ENCODE measurements around the gene LACTBL1.

Gene LACTBL1

GRCh38 chr1:22971611-22972405, 858 bp downstream of the LACTBL1 start:
- no peak for TF ChIP-seq EZH2phosphoT487 (IDR thresholded peaks at IDR 0.05; ENCODE audit: low read length)
- no peak for TF ChIP-seq CTCF (IDR thresholded peaks at IDR 0.05; ENCODE audit: low read length)
- no peak for TF ChIP-seq EZH2 (optimal IDR thresholded peaks at IDR 0.05; ENCODE audit: low read depth, low read length)
- DNase-seq: no peak
- H4K20me1 ChIP-seq (ENCODE audit: insufficient read depth, low read length): no peaks in the 10 kb centered on the region
- H2AFZ ChIP-seq (ENCODE audit: low read length): no peak overlapping the region
- no peaks in the 10 kb centered on the region for H3K36me3 ChIP-seq (replicated peaks; ENCODE audit: insufficient read depth, low read length)
- no peak overlapping the region for H3K4me2 ChIP-seq (ENCODE audit: low read depth, low read length)
- H3K27me3 ChIP-seq (replicated peaks; ENCODE audit: insufficient read depth, low read length): peaks cover 60% of the 10 kb centered on the region
- no peaks in the 10 kb centered on the region for H3K9me2 ChIP-seq (replicated peaks; ENCODE audit: insufficient read depth, low read length)
- no peaks in the 10 kb centered on the region for H3F3A ChIP-seq (ENCODE audit: insufficient read depth, low read length)
- H3K9me3 ChIP-seq (replicated peaks; ENCODE audit: insufficient read depth, low read length): no peaks in the 10 kb centered on the region
- no peaks in the 10 kb centered on the region for H3K79me2 ChIP-seq (ENCODE audit: low read length)
- no peak overlapping the region for H3K4me3 ChIP-seq (ENCODE audit: low read length)
- no peak overlapping the region for H3K27ac ChIP-seq (ENCODE audit: low read length)
- H3K9ac ChIP-seq (ENCODE audit: low read length): no peak overlapping the region
- H3K4me1 ChIP-seq (ENCODE audit: low read length): no peaks in the 10 kb centered on the region

- no peaks in the 10 kb centered on the region for H3K9me3 ChIP-seq (replicated peaks; ENCODE audit: insufficient read depth, low read length)
- no peak for TF ChIP-seq CTCF (IDR thresholded peaks at IDR 0.05; ENCODE audit: low read length)
- no peak for TF ChIP-seq EZH2phosphoT487 (IDR thresholded peaks at IDR 0.05; ENCODE audit: low read length)
- no peak for TF ChIP-seq EZH2 (optimal IDR thresholded peaks at IDR 0.05; ENCODE audit: low read depth, low read length)
- H3K4me1 ChIP-seq (ENCODE audit: low read length): no peaks in the 10 kb centered on the region
- no peak overlapping the region for H3K4me3 ChIP-seq (ENCODE audit: low read length)
- no peak overlapping the region for H3K9ac ChIP-seq (ENCODE audit: low read length)
- H3K36me3 ChIP-seq (replicated peaks; ENCODE audit: insufficient read depth, low read length): no peaks in the 10 kb centered on the region
- no peak overlapping the region for H3K27ac ChIP-seq (ENCODE audit: low read length)
- peaks cover 60% of the 10 kb centered on the region for H3K27me3 ChIP-seq (replicated peaks; ENCODE audit: insufficient read depth, low read length)
- no peaks in the 10 kb centered on the region for H4K20me1 ChIP-seq (ENCODE audit: insufficient read depth, low read length)
- H3K79me2 ChIP-seq (ENCODE audit: low read length): no peaks in the 10 kb centered on the region
- no peaks in the 10 kb centered on the region for H3F3A ChIP-seq (ENCODE audit: insufficient read depth, low read length)
- H2AFZ ChIP-seq (ENCODE audit: low read length): no peak overlapping the region
- no peak for DNase-seq
- H3K9me2 ChIP-seq (replicated peaks; ENCODE audit: insufficient read depth, low read length): no peaks in the 10 kb centered on the region
- H3K4me2 ChIP-seq (ENCODE audit: low read depth, low read length): no peak overlapping the region
These were observed 1.5 kb downstream of the LACTBL1 start for GRCh38 chr1:22971161-22971560.

GRCh38 chr1:22970096-22970495, 2.6 kb downstream of the LACTBL1 start:
- no peak for DNase-seq
- no peak overlapping the region for H2AFZ ChIP-seq (ENCODE audit: low read length)
- no peaks in the 10 kb centered on the region for H3K36me3 ChIP-seq (replicated peaks; ENCODE audit: insufficient read depth, low read length)
- H3K9me2 ChIP-seq (replicated peaks; ENCODE audit: insufficient read depth, low read length): no peaks in the 10 kb centered on the region
- H3F3A ChIP-seq (ENCODE audit: insufficient read depth, low read length): no peaks in the 10 kb centered on the region
- no peak overlapping the region for H3K4me3 ChIP-seq (ENCODE audit: low read length)
- H3K27me3 ChIP-seq (replicated peaks; ENCODE audit: insufficient read depth, low read length): peaks cover 49% of the 10 kb centered on the region
- H4K20me1 ChIP-seq (ENCODE audit: insufficient read depth, low read length): no peaks in the 10 kb centered on the region
- no peak overlapping the region for H3K9ac ChIP-seq (ENCODE audit: low read length)
- no peaks in the 10 kb centered on the region for H3K4me1 ChIP-seq (ENCODE audit: low read length)
- H3K4me2 ChIP-seq (ENCODE audit: low read depth, low read length): no peak overlapping the region
- H3K79me2 ChIP-seq (ENCODE audit: low read length): no peaks in the 10 kb centered on the region
- no peaks in the 10 kb centered on the region for H3K9me3 ChIP-seq (replicated peaks; ENCODE audit: insufficient read depth, low read length)
- no peak overlapping the region for H3K27ac ChIP-seq (ENCODE audit: low read length)
- TF ChIP-seq EZH2phosphoT487 (IDR thresholded peaks at IDR 0.05; ENCODE audit: low read length): no peak
- TF ChIP-seq CTCF (IDR thresholded peaks at IDR 0.05; ENCODE audit: low read length): no peak
- TF ChIP-seq EZH2 (optimal IDR thresholded peaks at IDR 0.05; ENCODE audit: low read depth, low read length): no peak

Measured in MM.1S (cell line).